K562 (cell line): ENCODE measurements around the gene PLA2G4C. TPM values are rescaled to one million over a fixed set of nuclear protein-coding genes. Genes with fewer than 3 reads are reported as not detected.

Experiments
- ATAC-seq: fragments of 200-7000 bp; cut with Tn5 transposase; 3 replicates; pipeline ENCODE4 v1.9.1; 2020; ENCODE audit warnings: moderate library complexity
- BruUV-seq: library from RNA; stranded (reverse); fragments of 400-500 nt; replicated peaks from 2 replicates; lab custom pipeline; 2021; lab: Mats Ljungman, UMichigan
- CTCF ChIA-PET: fragments of 300-600 bp; formaldehyde crosslinking; extraction: SDS; loops from one replicate; lab custom pipeline; 2021; ENCODE audit warnings: low intra/inter-chr PET ratio; lab: Yijun Ruan, JAX
- POLR2A ChIA-PET: fragments of 300-600, 350-650 bp; sonication (Branson Sonifier 250); formaldehyde crosslinking; extraction: SDS; loops from one replicate; lab custom pipeline; 2021; ENCODE audit warnings: antibody characterized with exemption, inconsistent platforms; lab: Yijun Ruan, JAX
- DNase-seq, 4 experiments: peaks; one replicate each; pipeline versions ENCODE4 v3.0.0 to v3.0.0-alpha.2; 2011 to 2018; ENCODE audit warnings: low spot score in 3 of 4, mixed read lengths in 3 of 4; ENCODE audit errors: extremely low read depth in 1 of 4
- FAIRE-seq: peaks from 2 replicates; lab custom pipeline; 2011; peaks lifted over from hg19 to GRCh38; lab: Jason Lieb, UNC
- H2AFZ ChIP-seq: 2 replicates; pipeline ENCODE4 v1.6.0; 2011; ENCODE audit warnings: low read depth, low read length, control low read depth, inconsistent platforms
- H3K27ac ChIP-seq: fragments of 200-600 bp; 3 replicates; pipeline ENCODE4 v1.8.0; 2011; ENCODE audit warnings: low read depth, mild to moderate bottlenecking, control low read depth, inconsistent platforms, low read length, moderate library complexity, mixed read lengths; ENCODE audit errors: extremely low read depth
- H3K27me3 ChIP-seq, 2 experiments: fragments of 300-600 bp in 1 of 2; 2 replicates in 1 of 2; 3 replicates in 1 of 2; pipeline versions ENCODE4 v1.6.0 to v1.8.0; 2011; ENCODE audit warnings: inconsistent platforms in 2 of 2, low read length in 2 of 2, mild to moderate bottlenecking in 1 of 2, mixed read lengths in 1 of 2, moderate library complexity in 1 of 2; ENCODE audit not compliant: control insufficient read depth in 2 of 2, insufficient read depth in 2 of 2
- H3K36me3 ChIP-seq: fragments of 300-600 bp; 3 replicates; pipeline ENCODE4 v1.8.0; 2011; ENCODE audit warnings: mild to moderate bottlenecking, low read length, inconsistent platforms; ENCODE audit not compliant: control insufficient read depth, insufficient read depth
- H3K4me1 ChIP-seq, 2 experiments: fragments of 200-600 bp in 1 of 2; replicated peaks in 1 of 2; 2 replicates in 1 of 2; 3 replicates in 1 of 2; pipeline versions ENCODE4 v1.5.1 to v1.8.0; 2011; ENCODE audit warnings: inconsistent platforms in 2 of 2, low read length in 2 of 2, mild to moderate bottlenecking in 1 of 2, mixed read lengths in 1 of 2, moderate library complexity in 1 of 2; ENCODE audit not compliant: control insufficient read depth in 2 of 2, insufficient read depth in 2 of 2
- H3K4me2 ChIP-seq: 2 replicates; pipeline ENCODE4 v1.6.1; 2011; ENCODE audit warnings: low read length, control low read depth, inconsistent platforms, mixed read lengths; ENCODE audit not compliant: insufficient read depth
- H3K4me3 ChIP-seq: fragments of 200-600 bp; sonication (generic), shearing (Covaris generic); 2 replicates; pipeline ENCODE4 v1.5.1; 2016; ENCODE audit warnings: control low read depth, inconsistent platforms
- H3K79me2 ChIP-seq: fragments of 200-600 bp; 3 replicates; pipeline ENCODE4 v1.8.0; 2011; ENCODE audit warnings: low read length, inconsistent platforms; ENCODE audit not compliant: control insufficient read depth, insufficient read depth
- H3K9ac ChIP-seq, 2 experiments: 2 replicates each; pipeline versions ENCODE4 v1.6.0 to v1.6.1; 2011; ENCODE audit warnings: low read depth in 2 of 2, low read length in 2 of 2, control low read depth in 1 of 2, inconsistent platforms in 1 of 2, mild to moderate bottlenecking in 1 of 2, mixed read lengths in 1 of 2; ENCODE audit not compliant: insufficient read depth in 1 of 2
- H3K9me1 ChIP-seq: one replicate; pipeline ENCODE4 v1.6.0; 2011; ENCODE audit warnings: inconsistent platforms, mild to moderate bottlenecking, low read length, moderate library complexity; ENCODE audit not compliant: control insufficient read depth, insufficient read depth
- H3K9me3 ChIP-seq: replicated peaks from 2 replicates; pipeline ENCODE4 v1.5.1; 2011; ENCODE audit warnings: low read depth, low read length, inconsistent platforms; ENCODE audit not compliant: control insufficient read depth, insufficient read depth
- H4K20me1 ChIP-seq: replicated peaks from 2 replicates; pipeline ENCODE4 v1.6.1; 2011; ENCODE audit warnings: low read length, inconsistent platforms, mixed read lengths; ENCODE audit not compliant: control insufficient read depth, insufficient read depth
- CHCHD3 ChIP-seq: fragments of 250-450 bp; sonication (Bioruptor Pico); IDR thresholded peaks from 2 replicates; pipeline ENCODE4 v2.1.2; 2022; ENCODE audit warnings: mild to moderate bottlenecking
- IRF1 ChIP-seq: sonication (generic); formaldehyde crosslinking; IDR thresholded peaks from 2 replicates; pipeline ENCODE4 v1.8.0; 2022; ENCODE audit warnings: missing genetic modification reagents, mild to moderate bottlenecking, borderline replicate concordance
- MAZ ChIP-seq, 2 experiments: fragments of 450-650 bp in 1 of 2; sonication (generic) in 1 of 2; formaldehyde crosslinking; IDR thresholded peaks in 1 of 2; conservative IDR thresholded peaks in 1 of 2; 2 replicates each; pipeline versions ENCODE4 v1.4.0 to v1.5.0; 2020; ENCODE audit warnings: mild to moderate bottlenecking in 1 of 2, missing genetic modification reagents in 1 of 2
- PRMT5 ChIP-seq: sonication (generic); formaldehyde crosslinking; IDR thresholded peaks from 2 replicates; pipeline ENCODE4 v1.5.0; 2020; ENCODE audit warnings: missing genetic modification reagents
- TCFL5 ChIP-seq: fragments of 250-450 bp; sonication (Bioruptor Pico); conservative IDR thresholded peaks from 2 replicates; pipeline ENCODE4 v1.6.1; 2021; ENCODE audit warnings: mild to moderate bottlenecking, moderate library complexity, matching md5 sums
- TFAP4 ChIP-seq: sonication (generic); formaldehyde crosslinking; IDR thresholded peaks from 2 replicates; pipeline ENCODE4 v1.8.0; 2022; ENCODE audit warnings: missing genetic modification reagents, mild to moderate bottlenecking, moderate library complexity, borderline replicate concordance
- ZFP1 ChIP-seq: fragments of 450-650 bp; formaldehyde crosslinking; IDR thresholded peaks from 2 replicates; pipeline ENCODE4 v1.4.0; 2020; ENCODE audit warnings: mild to moderate bottlenecking, mixed read lengths
- ZFPM2 ChIP-seq: fragments of 250-450 bp; sonication (Bioruptor Pico); IDR thresholded peaks from 2 replicates; pipeline ENCODE4 v1.5.1; 2022; ENCODE audit warnings: mild to moderate bottlenecking
- ZFX ChIP-seq: sonication (generic); formaldehyde crosslinking; IDR thresholded peaks from 2 replicates; pipeline ENCODE4 v1.8.0; 2022; ENCODE audit warnings: mild to moderate bottlenecking, missing genetic modification reagents, moderate library complexity
- ZNF24 ChIP-seq: fragments of 450-650 bp; IDR thresholded peaks from 2 replicates; pipeline ENCODE4 v1.6.1; 2016
- WGBS: fragments of 100-300 bp; shearing (Covaris generic); methylation state at CpG from one replicate; pipeline ENCODE4 v1.1.6; 2016; ENCODE audit warnings: low coverage, mixed read lengths; ENCODE audit not compliant: insufficient coverage; ENCODE audit errors: missing lambda C conversion rate; 5-methylcytosine and 5-hydroxymethylcytosine counted together
- in situ Hi-C: fragments of 300-500 bp; cut with MboI; formaldehyde crosslinking; loops from 4 replicates; pipeline ENCODE4 v1.15.0; 2018; ENCODE audit warnings: inconsistent platforms, mixed read lengths
- intact Hi-C: fragments of 100-400 bp; cut with micrococcal nuclease; formaldehyde crosslinking; loops from 2 replicates; pipeline ENCODE4 v1.14.2; 2022
- polyA plus RNA-seq, 8 experiments: library from polyadenylated mRNA; depleted of rRNA in 4 of 8; stranded (reverse) in 5 of 8; unstranded in 3 of 8; fragments of >200 nt; fragmentation: Nextera tagmentation in 2 of 8; fragmentation: Illumina TruSeq in 1 of 8; extraction: Ambion mirVana in 2 of 8; extraction: Trizol in 1 of 8; gene quantifications; 2 replicates each; pipeline versions ENCODE4 v1.2.1 to v1.2.3, GENCODE V29; 2011 to 2014; ENCODE audit warnings: inconsistent platforms in 1 of 8, missing spikeins in 1 of 8
- total RNA-seq, 7 experiments: library from RNA; depleted of rRNA in 6 of 7; stranded (reverse); fragments of >200 nt in 6 of 7; fragmentation: Illumina TruSeq in 2 of 7; extraction: Trizol in 2 of 7; gene quantifications; 2 replicates each; pipeline versions ENCODE4 v1.2.1 to v1.2.3, GENCODE V29; 2011 to 2021; ENCODE audit warnings: low replicate concordance in 1 of 7
- TF ChIP-seq, protein P1 (sequence below): fragments of 250-450 bp; sonication (Bioruptor Pico); IDR thresholded peaks from 2 replicates; pipeline ENCODE4 v1.4.0; 2020; ENCODE audit warnings: mild to moderate bottlenecking
- TF ChIP-seq, protein P2 (sequence below): sonication (generic); formaldehyde crosslinking; IDR thresholded peaks from 2 replicates; pipeline ENCODE4 v1.8.1; 2023; ENCODE audit warnings: mild to moderate bottlenecking, missing genetic modification reagents

Gene PLA2G4C
- total and polyA plus RNA-seq, 9 of the 15 experiments (the other 6 are each of a cell fraction or from before 2014, with no cell fraction given), result 0.27 to 0.35 (median 0.35) TPM; not detected in 6

- H2AFZ ChIP-seq, result no peak overlapping the region
- FAIRE-seq (no peak), ATAC-seq (no peak), DNase-seq (no peak)
- intact Hi-C loops (no loop called here), in situ Hi-C loops (no loop called here)
- no peaks in the 10 kb centered on the region for H3K4me1 ChIP-seq
- WGBS, result 10% methylated on average over 2 of the region's 2 CpGs
- peaks cover 4 to 36% of the 10 kb centered on the region in 2 experiments; a peak in 3 of 5 replicates for H3K27me3 ChIP-seq
- no peak overlapping the region for H3K4me3 ChIP-seq
- H3K9ac ChIP-seq, result no peak overlapping the region
- no peaks in the 10 kb centered on the region for H3K79me2 ChIP-seq
- ChIA-PET CTCF (no interaction called here), POLR2A (no interaction called here)
- no peak overlapping the region for H3K27ac ChIP-seq
- no peaks in the 10 kb centered on the region; the same call in 1 of the 2 replicates for H4K20me1 ChIP-seq
- no peaks in the 10 kb centered on the region for H3K9me3 ChIP-seq
- BruUV-seq, result no TSS peak
- no peaks in the 10 kb centered on the region for H3K9me1 ChIP-seq
- no peaks in the 10 kb centered on the region for H3K36me3 ChIP-seq
- H3K4me2 ChIP-seq, result no peak overlapping the region
- TF ChIP-seq, protein P1, sequence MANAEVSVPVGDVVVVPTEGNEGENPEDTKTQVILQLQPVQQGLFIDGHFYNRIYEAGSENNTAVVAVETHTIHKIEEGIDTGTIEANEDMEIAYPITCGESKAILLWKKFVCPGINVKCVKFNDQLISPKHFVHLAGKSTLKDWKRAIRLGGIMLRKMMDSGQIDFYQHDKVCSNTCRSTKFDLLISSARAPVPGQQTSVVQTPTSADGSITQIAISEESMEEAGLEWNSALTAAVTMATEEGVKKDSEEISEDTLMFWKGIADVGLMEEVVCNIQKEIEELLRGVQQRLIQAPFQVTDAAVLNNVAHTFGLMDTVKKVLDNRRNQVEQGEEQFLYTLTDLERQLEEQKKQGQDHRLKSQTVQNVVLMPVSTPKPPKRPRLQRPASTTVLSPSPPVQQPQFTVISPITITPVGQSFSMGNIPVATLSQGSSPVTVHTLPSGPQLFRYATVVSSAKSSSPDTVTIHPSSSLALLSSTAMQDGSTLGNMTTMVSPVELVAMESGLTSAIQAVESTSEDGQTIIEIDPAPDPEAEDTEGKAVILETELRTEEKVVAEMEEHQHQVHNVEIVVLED (CRISPR knock-in tag), result no peak
- TF ChIP-seq TCFL5 (CRISPR knock-in tag) (no peak), CHCHD3 (CRISPR knock-in tag) (no peak), ZNF24 (no peak), MAZ (CRISPR knock-in tag; conservative IDR thresholded peaks at IDR 0.05 in 1 of 2, IDR thresholded peaks at IDR 0.05 in 1 of 2) (no peak), TFAP4 (CRISPR knock-in tag) (no peak), PRMT5 (CRISPR knock-in tag) (no peak), IRF1 (no peak), ZFP1 (CRISPR knock-in tag) (no peak), ZFX (CRISPR knock-in tag) (no peak), ZFPM2 (CRISPR knock-in tag) (no peak)
- TF ChIP-seq, protein P2, sequence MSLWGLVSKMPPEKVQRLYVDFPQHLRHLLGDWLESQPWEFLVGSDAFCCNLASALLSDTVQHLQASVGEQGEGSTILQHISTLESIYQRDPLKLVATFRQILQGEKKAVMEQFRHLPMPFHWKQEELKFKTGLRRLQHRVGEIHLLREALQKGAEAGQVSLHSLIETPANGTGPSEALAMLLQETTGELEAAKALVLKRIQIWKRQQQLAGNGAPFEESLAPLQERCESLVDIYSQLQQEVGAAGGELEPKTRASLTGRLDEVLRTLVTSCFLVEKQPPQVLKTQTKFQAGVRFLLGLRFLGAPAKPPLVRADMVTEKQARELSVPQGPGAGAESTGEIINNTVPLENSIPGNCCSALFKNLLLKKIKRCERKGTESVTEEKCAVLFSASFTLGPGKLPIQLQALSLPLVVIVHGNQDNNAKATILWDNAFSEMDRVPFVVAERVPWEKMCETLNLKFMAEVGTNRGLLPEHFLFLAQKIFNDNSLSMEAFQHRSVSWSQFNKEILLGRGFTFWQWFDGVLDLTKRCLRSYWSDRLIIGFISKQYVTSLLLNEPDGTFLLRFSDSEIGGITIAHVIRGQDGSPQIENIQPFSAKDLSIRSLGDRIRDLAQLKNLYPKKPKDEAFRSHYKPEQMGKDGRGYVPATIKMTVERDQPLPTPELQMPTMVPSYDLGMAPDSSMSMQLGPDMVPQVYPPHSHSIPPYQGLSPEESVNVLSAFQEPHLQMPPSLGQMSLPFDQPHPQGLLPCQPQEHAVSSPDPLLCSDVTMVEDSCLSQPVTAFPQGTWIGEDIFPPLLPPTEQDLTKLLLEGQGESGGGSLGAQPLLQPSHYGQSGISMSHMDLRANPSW, result no peak
These were observed 41.2 kb downstream of the PLA2G4C start for GRCh38 chr19:48069435-48069834.
